Measurements from ENCODE around the gene NIT2.
"Not testable (repeated sequence)": the region's sequence is repeated elsewhere in the genome, so short reads cannot be mapped to it uniquely, and the experiment has no call there.

Gene NIT2

DNA sequence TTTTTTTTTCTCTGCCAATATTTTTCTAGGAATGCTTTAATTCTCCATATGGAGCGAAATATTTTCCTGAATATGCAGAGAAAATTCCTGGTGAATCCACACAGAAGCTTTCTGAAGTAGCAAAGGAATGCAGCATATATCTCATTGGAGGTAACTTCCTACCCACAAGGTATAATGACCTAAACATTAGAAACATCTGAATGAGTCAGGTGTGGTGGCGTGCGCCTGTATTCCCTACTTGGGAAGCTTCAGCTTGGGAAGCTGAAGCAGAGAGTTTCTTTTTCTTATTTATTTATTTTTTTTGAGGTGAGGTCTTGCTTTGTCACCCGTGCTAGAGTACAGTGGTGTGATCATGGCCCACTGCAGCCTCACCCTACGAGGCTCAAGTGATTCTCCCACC, 5.2 kb downstream of the NIT2 start:
- DNase-seq = no peak

DNA sequence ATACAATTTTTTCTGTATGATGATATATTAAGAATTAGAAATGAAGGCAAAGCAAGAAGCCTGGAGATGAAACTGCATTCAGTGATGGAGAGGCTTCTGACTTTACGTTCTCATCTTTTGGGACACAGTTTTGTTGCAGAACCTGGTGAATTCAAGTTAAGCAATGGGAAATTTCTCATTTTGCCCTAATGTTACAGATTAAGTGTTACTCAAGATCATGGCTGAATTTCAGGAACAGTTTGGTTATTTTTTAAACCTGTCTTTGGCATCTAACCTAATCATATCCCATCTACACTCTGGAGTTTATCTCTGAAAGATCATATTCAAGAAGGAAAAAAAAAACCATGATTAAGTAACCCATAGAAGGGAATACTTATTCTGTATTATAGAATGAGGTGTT, 6.0 kb downstream of the NIT2 start:
- no peak for DNase-seq

DNA sequence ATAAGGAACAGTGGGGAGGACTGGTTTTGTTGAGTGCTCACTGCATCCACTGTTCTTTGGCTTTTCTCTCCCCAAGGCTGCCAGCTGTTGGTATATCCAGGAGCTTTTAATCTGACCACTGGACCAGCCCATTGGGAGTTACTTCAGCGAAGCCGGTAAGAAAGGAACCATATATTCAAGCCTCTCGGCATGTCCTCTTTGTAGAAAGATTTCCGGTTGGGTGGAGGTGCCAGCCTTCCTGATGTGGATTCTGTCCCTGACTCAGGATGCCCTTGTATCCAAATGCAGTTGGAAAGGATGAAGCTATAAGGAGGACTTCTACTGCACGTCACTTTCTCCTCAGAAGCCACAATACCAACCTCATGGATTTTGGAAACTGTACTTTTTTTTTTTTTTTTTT, 14.2 kb downstream of the NIT2 start:
- no peak for DNase-seq

DNA sequence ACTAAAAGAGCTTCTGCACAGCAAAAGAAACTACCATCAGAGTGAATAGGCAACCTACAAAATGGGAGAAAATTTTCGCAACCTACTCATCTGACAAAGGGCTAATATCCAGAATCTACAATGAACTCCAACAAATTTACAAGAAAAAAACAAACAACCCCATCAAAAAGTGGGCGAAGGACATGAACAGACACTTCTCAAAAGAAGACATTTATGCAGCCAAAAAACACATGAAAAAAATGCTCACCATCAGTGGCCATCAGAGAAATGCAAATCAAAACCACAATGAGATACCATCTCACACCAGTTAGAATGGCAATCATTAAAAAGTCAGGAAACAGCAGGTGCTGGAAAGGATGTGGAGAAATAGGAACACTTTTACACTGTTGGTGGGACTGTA, 17.2 kb downstream of the NIT2 start:
- not testable (repeated sequence) for DNase-seq

DNA sequence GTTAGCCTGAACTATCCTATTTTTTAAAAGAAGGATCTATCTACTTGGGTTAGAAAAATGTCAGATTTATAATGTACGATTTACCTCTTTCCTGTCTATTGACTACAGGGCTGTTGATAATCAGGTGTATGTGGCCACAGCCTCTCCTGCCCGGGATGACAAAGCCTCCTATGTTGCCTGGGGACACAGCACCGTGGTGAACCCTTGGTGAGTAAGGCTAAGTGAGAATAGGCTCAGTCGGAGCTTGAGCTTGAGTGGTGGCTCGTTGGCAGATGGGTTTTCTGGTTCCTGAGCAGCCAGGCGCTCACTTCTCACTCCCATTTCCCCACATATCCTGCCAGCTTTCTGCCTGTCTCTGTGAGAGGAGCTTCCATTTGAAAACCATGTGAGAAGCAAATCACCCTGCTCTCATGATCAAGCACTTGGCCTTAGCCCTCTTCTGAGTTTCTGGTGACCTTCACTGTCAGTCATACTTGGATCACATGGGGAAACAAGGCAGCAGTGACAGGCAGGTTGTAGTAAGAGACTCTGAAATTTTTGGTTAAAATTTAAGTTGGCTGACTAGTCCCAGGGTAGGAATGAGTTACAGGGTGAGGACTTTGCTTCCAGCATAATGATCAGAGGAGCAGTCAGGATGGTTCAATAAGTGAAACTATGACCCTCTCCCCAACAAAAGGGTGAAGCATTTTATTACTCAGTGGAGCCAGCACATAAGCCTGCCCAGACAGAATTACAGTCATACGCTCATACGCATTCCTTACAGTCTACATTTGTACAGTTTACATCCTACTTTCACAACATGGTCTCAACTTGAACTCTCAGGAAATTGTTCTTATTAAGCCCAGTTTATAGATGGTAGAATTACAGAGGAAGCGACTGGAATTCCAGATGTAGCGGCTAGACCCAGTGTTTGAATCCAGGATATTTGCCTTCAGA, 18.0 kb downstream of the NIT2 start:
- no peak for DNase-seq

DNA sequence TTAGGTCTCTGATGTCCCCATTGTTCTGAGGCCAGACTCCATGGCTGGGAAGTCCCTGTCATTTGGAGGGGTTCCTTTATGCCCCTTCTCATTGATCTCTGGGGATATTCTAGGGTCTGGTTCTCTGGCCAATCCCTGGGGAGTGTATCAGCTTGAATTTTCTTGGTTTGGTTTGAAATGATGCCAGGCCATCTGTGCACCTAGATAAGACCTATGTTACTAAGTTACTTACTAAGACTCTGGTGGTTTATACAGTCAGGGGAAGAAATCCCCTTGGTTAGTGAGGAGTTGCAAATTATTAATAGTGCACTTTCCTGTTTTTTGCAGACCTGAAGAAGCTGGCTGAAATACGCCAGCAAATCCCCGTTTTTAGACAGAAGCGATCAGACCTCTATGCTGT, 20.3 kb downstream of the NIT2 start:
- no peak for DNase-seq

DNA sequence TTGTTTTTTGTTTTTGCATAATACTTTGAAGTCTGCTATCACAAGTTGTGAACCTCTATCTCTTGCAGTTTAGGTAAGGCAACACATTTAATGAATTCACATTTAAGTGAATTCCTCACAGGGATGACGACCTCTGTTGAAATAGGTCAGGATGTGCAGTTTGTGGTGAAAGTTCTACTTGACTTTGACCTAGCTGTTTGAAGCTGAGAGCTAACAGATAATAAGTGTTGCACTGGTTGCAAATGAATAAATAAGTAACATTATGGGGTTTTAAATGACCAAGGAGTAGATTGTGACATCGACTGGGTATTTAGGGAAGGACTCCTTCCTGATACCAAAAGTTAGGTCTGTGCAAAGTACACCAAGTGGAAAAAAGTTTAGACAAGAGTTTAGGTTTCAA, 23.9 kb downstream of the NIT2 start:
- DNase-seq = no peak

DNA sequence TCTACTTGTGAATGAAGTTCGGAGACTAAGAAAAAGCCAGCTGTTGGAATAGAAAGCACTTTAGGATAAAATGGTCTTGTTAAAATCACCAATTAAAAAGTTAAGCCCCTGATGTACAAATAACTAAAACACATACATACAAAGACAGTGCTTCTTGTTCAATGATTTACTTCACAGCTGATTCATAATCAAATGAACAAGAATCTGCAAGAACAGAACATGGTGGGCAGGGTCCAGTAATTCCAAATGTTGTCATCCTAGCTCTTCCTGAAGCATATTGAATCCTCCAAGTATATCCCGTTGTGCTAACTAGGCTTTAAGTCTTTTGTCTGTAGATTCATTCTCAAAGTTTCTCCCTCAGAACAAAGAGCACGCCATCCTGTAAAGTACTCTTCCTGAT, 24.5 kb downstream of the NIT2 start:
- DNase-seq = no peak

DNA sequence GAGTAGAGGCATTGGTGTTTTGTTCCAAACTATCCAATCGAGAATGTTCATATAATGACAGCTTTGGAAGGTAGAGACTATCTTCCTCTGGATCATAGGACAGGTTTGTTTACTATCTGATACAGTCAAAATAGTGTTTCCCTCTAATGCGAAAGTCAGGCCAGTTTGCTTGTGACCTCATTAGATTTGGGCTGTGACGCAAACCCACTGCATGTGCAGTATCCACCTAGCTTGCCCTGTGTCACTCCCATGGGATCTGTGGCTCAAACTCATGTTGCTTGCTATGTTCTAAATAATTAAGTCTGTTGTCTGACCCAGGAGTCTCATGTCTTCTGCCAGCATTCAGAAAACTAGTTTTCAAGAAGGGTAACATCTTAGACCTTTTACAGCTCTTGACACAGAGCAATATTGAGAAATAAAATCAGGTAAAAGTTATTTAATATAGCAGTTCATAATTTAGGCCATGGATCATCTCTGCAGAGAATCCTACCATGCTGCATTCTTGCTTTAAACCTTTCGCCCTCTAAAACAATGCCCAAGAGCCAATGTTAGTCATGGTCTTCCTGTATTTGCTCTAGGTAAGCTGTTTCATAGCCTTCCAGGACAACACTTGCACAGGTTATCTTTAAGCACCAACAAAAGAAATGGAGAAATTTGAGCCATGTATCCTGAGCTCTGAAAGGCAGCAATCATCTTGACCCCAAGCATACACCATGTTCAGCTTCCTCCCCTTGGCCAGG, 26.4 kb downstream of the NIT2 start:
- DNase-seq = no peak

DNA sequence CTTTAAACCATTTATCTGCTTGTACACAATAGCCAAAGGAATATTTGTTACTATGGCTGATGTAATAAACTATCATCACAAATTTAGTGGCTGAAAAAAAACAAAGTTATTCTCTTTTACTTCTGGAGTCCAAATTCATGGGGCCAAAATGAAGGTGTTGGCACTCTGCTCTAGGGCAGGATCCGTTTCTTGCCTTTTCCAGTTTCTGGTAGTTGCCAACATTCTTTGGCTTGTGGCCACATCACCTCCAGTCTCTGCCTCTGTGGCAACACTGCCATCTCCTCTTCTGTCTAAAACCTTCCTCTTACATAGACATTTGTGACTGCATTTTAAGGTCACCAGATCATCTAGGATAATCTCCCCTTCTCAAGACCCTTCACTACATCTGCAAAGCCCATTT, 27.3 kb downstream of the NIT2 start:
- DNase-seq = no peak

DNA sequence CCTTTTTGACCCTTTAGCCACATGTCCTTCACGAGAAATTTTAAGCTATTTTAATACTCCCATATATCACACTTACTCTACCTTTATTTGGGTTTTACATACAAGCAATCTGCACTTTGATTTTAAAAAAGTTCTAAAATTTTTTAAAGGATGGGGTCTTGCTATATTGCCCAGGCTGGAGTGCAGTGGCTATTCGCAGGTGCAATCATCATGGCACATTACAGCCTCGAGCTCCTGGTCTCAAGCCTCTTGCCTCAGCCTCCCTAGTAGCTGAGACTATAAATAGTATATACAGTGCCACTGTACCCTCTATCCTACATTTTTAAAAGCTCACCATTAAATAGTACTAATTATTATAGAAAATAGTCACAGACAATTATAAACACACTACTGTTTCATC, 29.9 kb downstream of the NIT2 start:
- no peak for DNase-seq

DNA sequence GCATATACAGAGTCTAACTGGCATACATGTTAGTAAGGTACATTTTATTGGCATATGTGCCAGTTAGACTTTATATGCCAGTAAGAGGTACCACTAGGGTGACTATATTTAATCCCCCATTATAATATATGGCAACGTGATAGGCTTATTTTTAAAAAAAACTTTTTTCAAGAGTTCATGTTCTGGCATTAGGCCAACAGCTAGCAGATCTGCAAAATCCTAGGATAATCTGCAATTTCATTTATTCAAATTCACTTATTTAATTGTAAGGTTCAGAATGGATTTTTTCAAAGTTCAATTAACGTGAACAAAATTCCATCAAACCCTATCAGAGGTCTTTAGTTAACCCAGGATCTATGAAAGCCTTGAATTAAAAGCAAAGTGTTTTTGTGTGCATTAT, 31.9 kb downstream of the NIT2 start:
- no peak for DNase-seq

DNA sequence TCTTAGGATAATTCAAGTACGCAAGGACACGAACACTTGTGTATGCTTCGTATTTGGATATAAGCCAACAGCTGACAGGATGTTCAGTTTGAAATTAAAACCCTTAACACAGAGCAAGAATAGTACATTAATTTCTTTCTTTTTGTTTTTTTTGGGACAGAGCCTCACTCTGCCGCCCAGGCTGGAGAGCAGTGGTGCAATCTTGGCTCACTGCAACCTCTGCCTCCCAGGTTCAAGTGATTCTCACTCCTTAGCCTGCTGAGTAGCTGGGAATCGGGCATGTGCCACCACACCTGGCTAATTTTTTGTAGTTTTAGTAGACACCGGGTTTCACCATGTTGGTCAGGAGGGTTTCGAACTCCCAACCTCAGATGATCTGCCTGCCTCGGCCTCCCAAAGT, 33.9 kb downstream of the NIT2 start:
- no peak for DNase-seq

DNA sequence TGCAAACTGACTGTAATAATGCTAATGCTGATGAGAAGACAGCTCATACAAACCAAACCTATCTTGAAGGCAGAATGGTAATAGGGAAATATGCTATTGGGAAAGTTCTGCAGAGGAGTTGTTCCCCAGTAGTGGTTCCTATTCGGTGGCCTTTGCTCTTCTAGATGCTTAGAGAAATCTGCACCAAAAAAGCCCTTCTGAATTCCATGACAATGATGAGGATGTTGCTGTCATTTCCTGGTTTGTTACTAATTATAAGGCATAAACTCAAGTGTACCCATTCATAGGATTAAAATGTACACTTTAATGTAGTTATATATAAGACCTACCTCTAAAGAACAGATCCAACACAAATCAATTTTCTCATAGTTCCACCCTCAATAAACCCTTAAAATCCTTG, 36.2 kb downstream of the NIT2 start:
- no peak for DNase-seq

DNA sequence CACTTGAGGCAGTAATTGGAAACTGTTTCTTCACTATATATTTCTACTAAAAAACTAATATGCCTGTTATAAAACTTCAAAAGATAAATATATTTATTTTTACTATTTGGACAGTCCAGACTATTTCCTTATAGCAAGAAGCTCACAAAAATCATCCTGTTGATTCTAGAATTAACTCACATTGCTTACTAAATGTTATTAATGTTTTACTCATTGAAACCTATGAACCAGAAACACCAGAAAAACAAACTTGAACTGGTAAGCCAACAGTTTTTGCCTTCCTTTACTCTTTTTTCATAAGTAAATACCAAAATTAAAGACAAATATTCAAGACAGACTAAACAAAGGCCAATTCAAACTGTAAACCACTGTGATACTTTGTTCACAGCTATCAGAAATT, 40.0 kb downstream of the NIT2 start:
- no peak for DNase-seq

DNA sequence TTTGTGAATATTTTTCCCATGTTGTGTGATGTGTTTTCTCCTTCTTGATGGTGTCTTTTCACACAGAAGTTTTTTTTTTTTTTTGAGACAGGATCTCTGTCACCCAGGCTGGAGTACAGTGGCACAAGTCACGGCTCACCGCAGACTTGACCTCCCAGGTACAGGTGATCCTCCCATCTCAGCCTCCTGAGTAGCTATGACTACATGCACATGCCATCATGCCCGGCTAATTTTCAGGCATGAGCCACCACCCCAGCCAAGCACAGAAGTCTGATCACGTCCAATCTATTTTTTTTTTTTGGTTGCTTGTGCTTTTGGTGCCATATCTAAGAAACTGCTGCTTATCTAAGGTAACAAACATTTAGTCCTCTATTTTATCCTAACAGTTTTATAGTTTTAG, 41.7 kb downstream of the NIT2 start:
- no peak for DNase-seq

DNA sequence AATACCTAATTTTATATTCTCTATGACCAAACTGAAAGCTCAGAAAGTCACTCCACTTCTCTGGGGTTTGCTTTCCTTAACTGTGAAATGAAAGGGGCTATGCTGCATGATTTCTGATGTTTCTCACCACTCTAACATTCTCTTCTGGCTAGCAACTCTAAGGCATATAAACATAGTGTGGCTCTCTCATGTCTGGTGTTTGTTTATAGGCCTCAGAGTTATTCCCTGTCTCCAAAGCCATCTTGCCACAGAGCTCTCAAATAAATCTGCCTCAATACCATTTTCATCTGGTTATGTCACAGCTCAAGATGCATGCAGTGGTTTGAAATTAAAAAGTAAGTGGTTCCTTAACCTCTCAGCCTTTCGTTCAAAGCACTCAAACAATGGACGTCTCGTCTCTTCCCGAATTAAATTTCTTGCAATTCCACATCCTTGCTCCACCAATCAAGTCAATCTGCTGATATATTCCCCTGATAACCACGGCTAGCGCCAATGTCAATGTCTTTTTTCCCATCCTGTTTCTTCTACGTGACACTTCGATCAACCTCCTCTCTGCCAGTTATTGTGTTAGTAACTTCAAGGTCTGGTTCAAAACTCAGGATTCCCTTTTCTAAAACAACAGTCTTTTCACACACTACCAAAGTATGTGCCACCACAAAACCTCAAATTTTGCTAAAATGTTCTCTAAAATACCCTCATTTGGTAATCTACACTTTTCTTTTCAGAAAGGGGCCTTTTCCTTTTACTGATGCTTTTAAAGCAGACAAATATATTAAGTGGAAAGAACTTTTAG, 50.4 kb downstream of the NIT2 start:
- no peak for DNase-seq

DNA sequence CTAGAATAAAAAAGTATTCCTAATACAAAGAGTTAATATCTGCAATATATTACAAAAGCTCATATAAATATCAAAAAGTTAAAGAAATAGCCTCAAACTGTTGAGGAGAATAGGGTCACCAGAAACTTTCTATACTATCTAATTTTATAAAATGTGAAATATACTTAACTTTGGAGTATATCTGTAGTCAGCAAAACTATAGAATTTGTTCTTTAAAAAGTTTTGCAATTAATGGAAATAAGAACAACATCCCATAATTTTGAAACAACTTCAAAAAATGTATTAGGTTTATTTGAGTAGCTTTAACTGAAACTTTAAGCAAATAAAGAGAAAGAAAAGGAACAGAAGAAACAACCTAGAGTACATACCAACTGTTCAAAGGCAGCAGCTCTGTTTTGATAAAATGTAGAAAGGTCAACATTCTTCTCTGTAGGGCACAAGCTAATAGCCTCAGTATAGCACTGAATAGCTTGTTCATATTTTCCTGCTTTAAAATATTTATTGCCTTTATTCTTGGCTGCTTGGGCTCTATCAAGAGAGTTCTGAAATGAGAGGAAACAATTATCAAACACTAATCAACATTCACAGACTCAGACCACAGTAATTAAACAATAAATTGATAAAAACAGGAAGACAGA, 52.0 kb downstream of the NIT2 start:
- no peak for DNase-seq

DNA sequence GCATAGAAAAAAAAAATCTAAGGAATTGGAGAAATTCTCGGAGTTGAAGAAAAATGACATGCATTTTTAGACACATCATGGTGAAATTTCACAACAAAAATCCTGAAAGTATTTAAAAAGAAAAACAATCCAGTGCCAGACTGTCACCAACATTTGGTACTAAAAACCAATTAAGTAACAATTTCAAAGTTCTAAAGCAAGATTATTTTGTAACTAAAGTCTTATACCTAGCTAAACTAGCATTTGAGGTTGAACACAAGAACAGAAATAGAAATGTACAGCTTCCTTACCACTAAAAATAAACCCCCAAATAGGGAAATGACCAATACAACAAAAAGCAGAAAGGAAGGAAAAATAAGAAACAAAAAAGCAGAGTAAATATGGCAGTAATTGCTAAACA, 54.5 kb downstream of the NIT2 start:
- DNase-seq = no peak

DNA sequence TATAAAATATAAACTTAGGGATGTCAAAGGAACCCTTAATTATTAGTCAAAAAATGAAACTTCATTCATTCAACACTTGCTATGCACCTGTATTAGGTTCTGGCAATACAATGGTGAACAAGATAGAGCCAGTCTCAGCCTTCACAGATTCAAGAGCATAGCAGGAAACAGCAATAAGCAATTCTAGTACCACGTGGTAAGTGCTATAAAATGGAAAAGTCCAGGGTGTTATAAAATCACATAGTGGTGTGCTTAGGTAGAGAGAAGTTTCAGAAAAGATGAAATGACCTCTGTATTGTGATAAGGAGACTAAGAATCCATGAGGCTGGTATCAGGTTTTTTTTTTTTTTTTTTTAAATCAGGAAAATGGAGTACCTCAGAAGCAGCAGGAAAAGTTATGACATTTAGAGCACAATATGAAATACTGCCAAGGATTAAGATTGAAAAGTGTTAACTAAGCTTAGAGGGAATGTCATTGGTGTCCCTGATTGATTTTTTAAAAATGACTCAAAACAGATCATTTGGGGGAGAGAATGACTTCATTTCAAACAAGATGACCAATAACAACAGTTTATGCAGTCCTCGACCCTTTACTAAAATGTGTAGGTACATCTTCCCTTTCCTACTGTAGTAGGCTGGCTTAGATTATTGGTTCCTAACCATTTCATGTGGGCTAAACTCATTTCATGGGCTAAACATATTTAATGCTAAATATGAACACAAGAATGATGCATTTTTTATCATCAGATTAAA, 61.3 kb downstream of the NIT2 start:
- DNase-seq = no peak

DNA sequence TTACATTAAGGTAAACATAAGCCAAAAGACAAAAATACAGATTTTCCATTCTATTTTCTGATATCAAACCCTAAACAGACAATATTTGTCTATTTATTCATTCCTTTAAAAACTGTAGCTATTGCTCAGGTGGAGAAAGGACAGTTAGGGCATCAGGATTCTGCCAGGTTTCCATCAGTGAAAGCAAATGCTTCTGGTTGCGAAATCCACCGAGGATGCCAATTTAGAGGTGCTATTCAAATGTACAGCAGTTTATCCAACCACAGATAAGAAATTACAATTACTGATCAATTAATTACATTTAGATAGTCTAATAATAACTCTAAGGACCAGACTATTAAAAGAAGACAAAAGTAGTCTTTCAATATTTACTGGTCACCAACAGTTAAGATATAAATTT, 62.4 kb downstream of the NIT2 start:
- DNase-seq = no peak

Data from central memory CD4-positive, alpha-beta T cell (primary cell).